A549 (cell line): ENCODE measurements around the gene POU3F3. TPM values are rescaled to one million over a fixed set of nuclear protein-coding genes. Genes with fewer than 3 reads are reported as not detected.

Experiments used
- ATAC-seq, 2 experiments: fragments of 200-7000 bp in 1 of 2; fragments of >200 bp in 1 of 2; cut with Nextera tagmentation in 1 of 2; cut with Tn5 transposase in 1 of 2; 3 replicates each; pipeline versions ENCODE4 v1.8.0 to v1.9.1; 2018 to 2020; ENCODE audit warnings: mild to moderate bottlenecking in 1 of 2, moderate library complexity in 1 of 2
- CTCF ChIA-PET: fragments of 300-600 bp; sonication (Branson Sonifier 250); formaldehyde crosslinking; extraction: SDS; loops from one replicate; lab custom pipeline; 2021; ENCODE audit warnings: antibody characterized with exemption, inconsistent platforms; lab: Yijun Ruan, JAX
- POLR2A ChIA-PET: fragments of 350-600 bp; formaldehyde crosslinking; extraction: SDS; loops from one replicate; lab custom pipeline; 2021; ENCODE audit warnings: antibody characterized with exemption, inconsistent platforms; lab: Yijun Ruan, JAX
- DNase-seq, 2 experiments: peaks; one replicate each; pipeline versions ENCODE4 v3.0.0 to v3.0.0-alpha.2; 2011 to 2016; ENCODE audit warnings: low read depth in 1 of 2, low spot score in 1 of 2
- FAIRE-seq: peaks from 2 replicates; lab custom pipeline; 2011; peaks lifted over from hg19 to GRCh38; lab: Jason Lieb, UNC
- H3K27ac ChIP-seq, 2 experiments: fragments of >200 bp; sonication (Bioruptor Twin); formaldehyde crosslinking; 3 replicates each; pipeline ENCODE4 v1.5.1; 2016 to 2017
- H3K4me1 ChIP-seq: fragments of >200 bp; sonication (Bioruptor Twin); formaldehyde crosslinking; 3 replicates; pipeline ENCODE4 v1.6.1; 2016
- H3K4me2 ChIP-seq: fragments of >200 bp; sonication (Bioruptor Twin); formaldehyde crosslinking; 3 replicates; pipeline ENCODE4 v1.6.1; 2016
- H3K4me3 ChIP-seq: fragments of >200 bp; sonication (Bioruptor Twin); formaldehyde crosslinking; 3 replicates; pipeline ENCODE4 v1.5.1; 2016
- H3K9me3 ChIP-seq: fragments of >200 bp; sonication (Bioruptor Twin); formaldehyde crosslinking; 3 replicates; pipeline ENCODE4 v1.6.1; 2016
- CBX2 ChIP-seq: fragments of 200-600 bp; sonication (generic); IDR thresholded peaks from 2 replicates; pipeline ENCODE4 v1.6.1; 2016; ENCODE audit warnings: low read depth, mild to moderate bottlenecking, borderline replicate concordance
- CEBPB ChIP-seq, 2 experiments: fragments of >200 bp in 1 of 2; sonication (Bioruptor Twin) in 1 of 2; formaldehyde crosslinking in 1 of 2; IDR thresholded peaks; 2 replicates each; pipeline ENCODE4 v1.6.1; 2012 to 2016
- CHD2 ChIP-seq: fragments of 150-350 bp; IDR thresholded peaks from 2 replicates; pipeline ENCODE4 v1.6.1; 2014; ENCODE audit warnings: low read length; ENCODE audit not compliant: partially characterized antibody
- EHMT2 ChIP-seq: fragments of 200-600 bp; sonication (generic); IDR thresholded peaks from 2 replicates; pipeline ENCODE4 v1.6.1; 2016; ENCODE audit warnings: antibody characterized with exemption, low read depth, mild to moderate bottlenecking, moderate library complexity
- FOSL2 ChIP-seq, 2 experiments: fragments of 450-650 bp in 1 of 2; fragments of >200 bp in 1 of 2; sonication (Bioruptor Twin) in 1 of 2; formaldehyde crosslinking; IDR thresholded peaks; 2 replicates each; pipeline versions ENCODE4 v1.5.0 to v1.6.1; 2016 to 2020; ENCODE audit warnings: mild to moderate bottlenecking in 1 of 2, moderate library complexity in 1 of 2
- FOXS1 ChIP-seq: fragments of 250-450 bp; sonication (Bioruptor Pico); IDR thresholded peaks from 2 replicates; pipeline ENCODE4 v1.5.0; 2020; ENCODE audit warnings: mild to moderate bottlenecking, moderate library complexity
- GATA3 ChIP-seq: IDR thresholded peaks from 2 replicates; pipeline ENCODE4 v1.6.1; 2012; ENCODE audit warnings: borderline replicate concordance
- HEYL ChIP-seq: fragments of 250-450 bp; sonication (Bioruptor Pico); IDR thresholded peaks from 2 replicates; pipeline ENCODE4 v1.8.0; 2021; ENCODE audit warnings: mild to moderate bottlenecking, moderate library complexity
- HOXA7 ChIP-seq: fragments of 250-450 bp; sonication (Bioruptor Pico); IDR thresholded peaks from 2 replicates; pipeline ENCODE4 v1.5.0; 2020; ENCODE audit warnings: mild to moderate bottlenecking, moderate library complexity
- JUN ChIP-seq, 2 experiments: fragments of >200 bp; sonication (Bioruptor Twin); formaldehyde crosslinking; IDR thresholded peaks; 2 replicates in 1 of 2; 3 replicates in 1 of 2; pipeline ENCODE4 v1.6.1; 2016 to 2017
- JUNB ChIP-seq: fragments of >200 bp; sonication (Bioruptor Twin); formaldehyde crosslinking; IDR thresholded peaks from 2 replicates; pipeline ENCODE4 v1.6.1; 2016
- KDM5A ChIP-seq: fragments of 200-600 bp; sonication (generic); IDR thresholded peaks from 2 replicates; pipeline ENCODE4 v1.6.1; 2016; ENCODE audit warnings: antibody characterized with exemption, mild to moderate bottlenecking
- NFE2L2 ChIP-seq: fragments of 150-350 bp; conservative IDR thresholded peaks from 2 replicates; pipeline ENCODE4 v1.6.1; 2014; ENCODE audit warnings: low read length
- PHF8 ChIP-seq: fragments of 200-600 bp; sonication (generic); IDR thresholded peaks from 2 replicates; pipeline ENCODE4 v1.6.1; 2016; ENCODE audit warnings: low read depth, mild to moderate bottlenecking, antibody characterized with exemption, moderate library complexity, borderline replicate concordance
- RAD21 ChIP-seq, 2 experiments: fragments of >200 bp in 1 of 2; sonication (Bioruptor Twin) in 1 of 2; formaldehyde crosslinking in 1 of 2; IDR thresholded peaks in 1 of 2; conservative IDR thresholded peaks in 1 of 2; 2 replicates in 1 of 2; 3 replicates in 1 of 2; pipeline ENCODE4 v1.6.1; 2012 to 2018; ENCODE audit warnings: inconsistent platforms in 1 of 2
- RCOR1 ChIP-seq: fragments of 150-350 bp; IDR thresholded peaks from 2 replicates; pipeline ENCODE4 v1.6.1; 2014; ENCODE audit warnings: antibody characterized with exemption, low read length, low read depth
- SMC3 ChIP-seq: fragments of >200 bp; sonication (Bioruptor Twin); formaldehyde crosslinking; IDR thresholded peaks from 3 replicates; pipeline ENCODE4 v1.6.1; 2018; ENCODE audit warnings: inconsistent platforms
- SREBF2 ChIP-seq: fragments of 450-650 bp; IDR thresholded peaks from 2 replicates; pipeline ENCODE4 v1.6.1; 2014; ENCODE audit warnings: mild to moderate bottlenecking, moderate library complexity
- TFCP2L1 ChIP-seq: fragments of 250-450 bp; sonication (Bioruptor Pico); IDR thresholded peaks from 2 replicates; pipeline ENCODE4 v1.5.0; 2021; ENCODE audit warnings: mild to moderate bottlenecking
- ZC3H11A ChIP-seq: fragments of 450-650 bp; IDR thresholded peaks from 2 replicates; pipeline ENCODE4 v1.6.1; 2014; ENCODE audit warnings: antibody characterized with exemption, mild to moderate bottlenecking
- ZFP36 ChIP-seq: fragments of 450-650 bp; IDR thresholded peaks from 2 replicates; pipeline ENCODE4 v1.6.1; 2014; ENCODE audit warnings: borderline replicate concordance; ENCODE audit not compliant: partially characterized antibody
- ZNF302 ChIP-seq: fragments of 250-450 bp; sonication (Bioruptor Pico); IDR thresholded peaks from 2 replicates; pipeline ENCODE4 v1.9.0; 2021; ENCODE audit warnings: inconsistent platforms, mild to moderate bottlenecking, moderate library complexity
- WGBS: methylation state at CpG from one replicate; pipeline ENCODE4 v1.1.6; 2017; ENCODE audit errors: missing lambda C conversion rate; 5-methylcytosine and 5-hydroxymethylcytosine counted together
- polyA plus RNA-seq, 4 experiments: library from polyadenylated mRNA; depleted of rRNA in 3 of 4; stranded (reverse); fragments of >200 nt; fragmentation: RNase III in 1 of 4; extraction: RNeasy Plus Mini Kit Qiagen cat#74134 plus additional on column Dnase treatment in 1 of 4; gene quantifications; 2 replicates in 3 of 4; 3 replicates in 1 of 4; pipeline ENCODE4 v1.2.3, GENCODE V29; 2011 to 2017
- TF ChIP-seq, protein P1 (sequence below): fragments of 200-600 bp; sonication (generic); IDR thresholded peaks from 2 replicates; pipeline ENCODE4 v1.6.1; 2016; ENCODE audit warnings: antibody characterized with exemption, mild to moderate bottlenecking, moderate library complexity
- TF ChIP-seq, protein P2 (sequence below): fragments of 250-450 bp; sonication (Bioruptor Pico); IDR thresholded peaks from 2 replicates; pipeline ENCODE4 v1.5.0; 2021; ENCODE audit warnings: mild to moderate bottlenecking, moderate library complexity, borderline replicate concordance

The POU3F3 gene
- polyA plus RNA-seq, 2 of the 4 experiments (the other 2 are of a cell fraction): 0.03 TPM; not detected in 1

- CTCF ChIA-PET: no interaction called here
- Histone ChIP-seq H3K4me2 (peak overlapping the region; percentile 74), H3K9me3 (no peaks in the 10 kb centered on the region), H3K4me3 (peak overlapping the region; percentile 32; the same call in 1 of the 3 replicates), H3K27ac (no peak overlapping the region), H3K4me1 (peaks cover 12% of the 10 kb centered on the region; the same call in 1 of the 3 replicates)
- POLR2A ChIA-PET: no interaction called here
- no peak for ATAC-seq
- DNase-seq: no peak
- WGBS: 69% methylated on average over 33 of the region's 33 CpGs
- FAIRE-seq: no peak
- TF ChIP-seq RCOR1: no peak
- no peak for TF ChIP-seq SMC3
- TF ChIP-seq, protein P1, sequence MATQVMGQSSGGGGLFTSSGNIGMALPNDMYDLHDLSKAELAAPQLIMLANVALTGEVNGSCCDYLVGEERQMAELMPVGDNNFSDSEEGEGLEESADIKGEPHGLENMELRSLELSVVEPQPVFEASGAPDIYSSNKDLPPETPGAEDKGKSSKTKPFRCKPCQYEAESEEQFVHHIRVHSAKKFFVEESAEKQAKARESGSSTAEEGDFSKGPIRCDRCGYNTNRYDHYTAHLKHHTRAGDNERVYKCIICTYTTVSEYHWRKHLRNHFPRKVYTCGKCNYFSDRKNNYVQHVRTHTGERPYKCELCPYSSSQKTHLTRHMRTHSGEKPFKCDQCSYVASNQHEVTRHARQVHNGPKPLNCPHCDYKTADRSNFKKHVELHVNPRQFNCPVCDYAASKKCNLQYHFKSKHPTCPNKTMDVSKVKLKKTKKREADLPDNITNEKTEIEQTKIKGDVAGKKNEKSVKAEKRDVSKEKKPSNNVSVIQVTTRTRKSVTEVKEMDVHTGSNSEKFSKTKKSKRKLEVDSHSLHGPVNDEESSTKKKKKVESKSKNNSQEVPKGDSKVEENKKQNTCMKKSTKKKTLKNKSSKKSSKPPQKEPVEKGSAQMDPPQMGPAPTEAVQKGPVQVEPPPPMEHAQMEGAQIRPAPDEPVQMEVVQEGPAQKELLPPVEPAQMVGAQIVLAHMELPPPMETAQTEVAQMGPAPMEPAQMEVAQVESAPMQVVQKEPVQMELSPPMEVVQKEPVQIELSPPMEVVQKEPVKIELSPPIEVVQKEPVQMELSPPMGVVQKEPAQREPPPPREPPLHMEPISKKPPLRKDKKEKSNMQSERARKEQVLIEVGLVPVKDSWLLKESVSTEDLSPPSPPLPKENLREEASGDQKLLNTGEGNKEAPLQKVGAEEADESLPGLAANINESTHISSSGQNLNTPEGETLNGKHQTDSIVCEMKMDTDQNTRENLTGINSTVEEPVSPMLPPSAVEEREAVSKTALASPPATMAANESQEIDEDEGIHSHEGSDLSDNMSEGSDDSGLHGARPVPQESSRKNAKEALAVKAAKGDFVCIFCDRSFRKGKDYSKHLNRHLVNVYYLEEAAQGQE: no peak
- no peak for TF ChIP-seq FOXS1 (CRISPR knock-in tag)
- no peak for TF ChIP-seq KDM5A
- no peak for TF ChIP-seq HOXA7 (CRISPR knock-in tag)
- TF ChIP-seq ZC3H11A: no peak
- no peak for TF ChIP-seq NFE2L2
- TF ChIP-seq TFCP2L1 (CRISPR knock-in tag): no peak
- TF ChIP-seq ZFP36: no peak
- TF ChIP-seq, protein P2, sequence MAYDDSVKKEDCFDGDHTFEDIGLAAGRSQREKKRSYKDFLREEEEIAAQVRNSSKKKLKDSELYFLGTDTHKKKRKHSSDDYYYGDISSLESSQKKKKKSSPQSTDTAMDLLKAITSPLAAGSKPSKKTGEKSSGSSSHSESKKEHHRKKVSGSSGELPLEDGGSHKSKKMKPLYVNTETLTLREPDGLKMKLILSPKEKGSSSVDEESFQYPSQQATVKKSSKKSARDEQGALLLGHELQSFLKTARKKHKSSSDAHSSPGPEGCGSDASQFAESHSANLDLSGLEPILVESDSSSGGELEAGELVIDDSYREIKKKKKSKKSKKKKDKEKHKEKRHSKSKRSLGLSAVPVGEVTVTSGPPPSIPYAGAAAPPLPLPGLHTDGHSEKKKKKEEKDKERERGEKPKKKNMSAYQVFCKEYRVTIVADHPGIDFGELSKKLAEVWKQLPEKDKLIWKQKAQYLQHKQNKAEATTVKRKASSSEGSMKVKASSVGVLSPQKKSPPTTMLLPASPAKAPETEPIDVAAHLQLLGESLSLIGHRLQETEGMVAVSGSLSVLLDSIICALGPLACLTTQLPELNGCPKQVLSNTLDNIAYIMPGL (CRISPR knock-in tag): no peak
- no peak for TF ChIP-seq SREBF2
- TF ChIP-seq JUNB: no peak
- TF ChIP-seq JUN (IDR thresholded peaks at IDR 0.05): no peak
- no peak for TF ChIP-seq FOSL2 (IDR thresholded peaks at IDR 0.05)
- TF ChIP-seq FOSL2 (CRISPR knock-in tag; IDR thresholded peaks at IDR 0.05): no peak
- TF ChIP-seq CBX2: no peak
- no peak for TF ChIP-seq PHF8
- TF ChIP-seq EHMT2: no peak
These were observed 3.5 kb downstream of the POU3F3 start for GRCh38 chr2:104857262-104858005.

- no peak overlapping the region for H3K27ac ChIP-seq
- no peak overlapping the region for H3K4me3 ChIP-seq
- POLR2A ChIA-PET: no interaction called here
- 74% methylated on average over 18 of the region's 18 CpGs for WGBS
- TF ChIP-seq RAD21 (conservative IDR thresholded peaks at IDR 0.05 in 1 of 2, IDR thresholded peaks at IDR 0.05 in 1 of 2) (no peak), GATA3 (no peak), HEYL (CRISPR knock-in tag) (no peak), ZNF302 (no peak), NFE2L2 (no peak), ZC3H11A (no peak), CHD2 (no peak), KDM5A (no peak), CEBPB (IDR thresholded peaks at IDR 0.05) (no peak), PHF8 (no peak), JUNB (no peak), CBX2 (no peak)
- H3K4me2 ChIP-seq: no peak overlapping the region
- FAIRE-seq (no peak), ATAC-seq (no peak), DNase-seq (no peak)
- H3K4me1 ChIP-seq: peaks cover 12% of the 10 kb centered on the region; the same call in 1 of the 3 replicates
- no peaks in the 10 kb centered on the region for H3K9me3 ChIP-seq
- CTCF ChIA-PET: interaction anchor here (0.8 to 2.5 kb wide), 2 partner anchors 8 to 15 kb away, joined by 3 to 11 read pairs; no protein-coding TSS in a partner anchor
These were observed 4.4 kb downstream of the POU3F3 start for GRCh38 chr2:104858006-104858978.
